HepG2 (cell line): ENCODE data around the gene ILDR2. TPM values are rescaled to one million over a fixed set of nuclear protein-coding genes. Genes with fewer than 3 reads are reported as not detected.

Source experiments
- polyA plus RNA-seq, 8 experiments: library from polyadenylated mRNA; depleted of rRNA in 3 of 8; stranded (reverse) in 7 of 8; unstranded in 1 of 8; fragments of >200 nt; fragmentation: Illumina TruSeq in 4 of 8; extraction: Trizol in 4 of 8; gene quantifications; 2 replicates each; pipeline versions ENCODE4 v1.2.1 to v1.2.3, GENCODE V29; 2011 to 2016; ENCODE audit warnings: low read depth in 4 of 8, missing spikeins in 1 of 8, mixed read lengths in 1 of 8; ENCODE audit not compliant: insufficient read depth in 1 of 8
- small RNA-seq, 3 experiments: library from RNA; depleted of rRNA; stranded (forward); fragments of <200 nt; gene quantifications; one replicate each; pipeline ENCODE3, GENCODE V24; 2012; ENCODE audit warnings: low read depth in 2 of 3, low replicate concordance in 1 of 3; ENCODE audit not compliant: insufficient read length in 3 of 3, insufficient read depth in 2 of 3
- total RNA-seq, 5 experiments: library from RNA; depleted of rRNA; stranded (reverse); fragments of >200 nt; fragmentation: Illumina TruSeq; extraction: Trizol; gene quantifications; 2 replicates each; pipeline ENCODE4 v1.2.3, GENCODE V29; 2016; ENCODE audit warnings: low read depth in 1 of 5

The ILDR2 gene
- total and polyA plus RNA-seq, 2 of the 13 experiments (the other 11 are each of a cell fraction or from before 2014, with no cell fraction given) = 0.04 TPM; not detected in 1

Small RNAs within 50 kb of the gene (small RNA-seq; reads per million reads assigned to genes)
- 0 to 1.9 (median 0) reads per million in 3 experiments for gene RNA5SP65

Other genes starting within 250 kb of the ILDR2 start
- gene POGK, start 136.1 kb downstream of the ILDR2 start, total RNA-seq (2016; rRNA removed; fragmentation: Illumina TruSeq; extraction: Trizol) = 16.2 and 17.6 TPM in 2 replicates
- 4.8 and 5.3 TPM in 2 replicates for gene POGK, start 136.1 kb downstream of the ILDR2 start, polyA plus RNA-seq (2011; rRNA removed)
- 28.3 and 38.1 TPM in 2 replicates for gene TADA1, start 99.3 kb downstream of the ILDR2 start, total RNA-seq (2016; rRNA removed; fragmentation: Illumina TruSeq; extraction: Trizol)
- gene TADA1, start 99.3 kb downstream of the ILDR2 start, polyA plus RNA-seq (2011; rRNA removed) = 21.3 and 29.1 TPM in 2 replicates
- not detected in 2 replicates for gene MAEL, start 13.7 kb upstream of the ILDR2 start, total RNA-seq (2016; rRNA removed; fragmentation: Illumina TruSeq; extraction: Trizol)
- not detected in 2 replicates for gene MAEL, start 13.7 kb upstream of the ILDR2 start, polyA plus RNA-seq (2011; rRNA removed)
- not detected in 2 replicates for gene GPA33, start 114.8 kb upstream of the ILDR2 start, total RNA-seq (2016; rRNA removed; fragmentation: Illumina TruSeq; extraction: Trizol)
- not detected in 2 replicates for gene GPA33, start 114.8 kb upstream of the ILDR2 start, polyA plus RNA-seq (2011; rRNA removed)
- gene STYXL2, start 118.5 kb upstream of the ILDR2 start, total RNA-seq (2016; rRNA removed; fragmentation: Illumina TruSeq; extraction: Trizol) = not detected in 2 replicates
- not detected in 2 replicates for gene STYXL2, start 118.5 kb upstream of the ILDR2 start, polyA plus RNA-seq (2011; rRNA removed)
- gene POU2F1, start 245.3 kb upstream of the ILDR2 start, total RNA-seq (2016; rRNA removed; fragmentation: Illumina TruSeq; extraction: Trizol) = 10.2 and 15.1 TPM in 2 replicates
- 9.0 and 13.0 TPM in 2 replicates for gene POU2F1, start 245.3 kb upstream of the ILDR2 start, polyA plus RNA-seq (2011; rRNA removed)